ENCODE results near the gene HCLS1.

The HCLS1 gene

DNA sequence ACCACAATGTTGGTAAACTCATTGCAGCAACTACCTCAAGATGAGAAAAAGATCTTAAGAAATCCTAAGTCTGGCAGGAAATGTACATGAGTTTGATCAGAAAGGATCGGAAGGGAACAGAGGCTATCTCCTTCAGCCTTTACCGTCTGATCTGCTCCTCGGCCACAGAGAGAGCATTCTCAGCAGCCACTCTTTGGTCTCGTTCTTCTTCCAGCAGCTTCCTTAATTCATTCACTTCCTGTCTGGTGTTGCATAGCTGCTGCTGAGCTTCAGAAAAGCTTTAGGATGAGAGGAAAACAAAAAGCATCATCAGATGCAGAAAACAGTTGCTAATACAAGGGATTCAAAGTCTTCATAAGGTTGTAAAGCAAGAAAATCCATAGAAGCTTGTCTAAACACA lies 6.6 kb upstream of the HCLS1 start:
- no peak for TF ChIP-seq CTCF (IDR thresholded peaks at IDR 0.05; ENCODE audit: insufficient read depth, missing control alignments)
- no peak for FAIRE-seq
- DNase-seq (ENCODE audit: insufficient read length, low spot score) = no peak

DNA sequence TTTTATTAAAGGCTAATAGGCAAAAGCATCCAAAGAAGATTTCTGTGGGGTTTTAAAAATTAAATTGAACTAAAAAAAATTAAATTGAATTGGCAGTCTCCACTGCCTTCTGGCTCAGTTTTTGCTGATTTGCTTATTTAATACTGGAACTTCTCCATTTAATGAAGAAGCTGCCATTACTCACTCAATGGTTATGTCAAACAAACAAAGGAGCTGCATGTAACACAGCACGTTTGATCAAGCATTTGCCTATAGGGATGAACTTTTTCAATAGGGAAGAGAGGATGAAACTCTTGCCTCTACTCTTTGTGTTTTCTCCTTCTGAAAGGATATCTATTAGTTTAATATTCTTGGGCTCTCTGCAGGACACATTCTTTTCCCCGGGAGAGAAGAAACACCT lies 4.8 kb upstream of the HCLS1 start:
- FAIRE-seq (no peak), DNase-seq (ENCODE audit: insufficient read length, low spot score) (no peak)
- no peak for TF ChIP-seq CTCF (IDR thresholded peaks at IDR 0.05; ENCODE audit: insufficient read depth, missing control alignments)

GRCh38 chr3:121663171-121663847 lies 2.6 kb upstream of the HCLS1 start:
- DNase-seq (ENCODE audit: insufficient read length, low spot score) (no peak), FAIRE-seq (no peak)
- TF ChIP-seq CTCF (IDR thresholded peaks at IDR 0.05; ENCODE audit: insufficient read depth, missing control alignments) = no peak

DNA sequence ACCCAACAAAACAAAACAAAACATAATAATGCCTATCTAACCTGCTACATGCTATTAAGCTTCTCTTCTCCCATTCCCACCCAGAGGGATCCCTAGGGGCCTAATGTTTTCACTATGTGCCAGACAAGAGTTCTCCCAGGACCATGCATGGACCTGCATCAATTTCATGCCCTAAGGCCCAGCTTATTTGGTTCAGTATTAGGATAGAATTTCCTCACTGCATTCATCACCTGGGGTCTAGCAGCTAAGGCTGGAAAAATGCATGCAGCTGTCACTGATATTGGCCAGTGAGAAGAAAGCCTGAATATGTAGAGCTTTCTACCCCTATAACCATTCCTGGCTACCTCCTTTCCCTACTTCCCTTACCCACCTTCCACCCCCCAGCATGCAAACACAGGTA lies 2.0 kb upstream of the HCLS1 start:
- FAIRE-seq (no peak), DNase-seq (ENCODE audit: insufficient read length, low spot score) (no peak)
- TF ChIP-seq CTCF (IDR thresholded peaks at IDR 0.05; ENCODE audit: insufficient read depth, missing control alignments) = no peak

GRCh38 chr3:121661376-121661775 lies 673 bp upstream of the HCLS1 start:
- no peak for TF ChIP-seq CTCF (IDR thresholded peaks at IDR 0.05; ENCODE audit: insufficient read depth, missing control alignments)
- DNase-seq (ENCODE audit: insufficient read length, low spot score) = no peak
- no peak for FAIRE-seq

DNA sequence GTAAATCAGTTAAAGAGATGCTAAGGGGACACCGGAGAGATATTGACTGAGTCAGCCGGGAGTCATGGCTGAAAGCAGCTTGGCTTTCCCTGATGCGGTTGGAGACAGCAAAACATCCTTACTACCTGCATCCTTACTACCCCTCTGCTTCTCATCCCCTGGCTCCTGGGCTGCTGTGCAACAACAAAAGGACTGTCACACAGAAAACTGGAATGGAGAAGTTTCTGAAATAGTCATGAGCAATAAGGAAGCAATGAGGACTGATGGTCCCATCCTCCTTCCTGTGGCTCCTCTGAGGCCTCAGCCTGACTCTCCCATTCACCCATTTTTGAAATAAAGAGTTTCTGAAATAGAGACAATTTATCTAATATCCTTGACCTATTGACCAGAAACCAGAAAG lies 1.1 kb downstream of the HCLS1 start:
- DNase-seq (ENCODE audit: insufficient read length, low spot score) (no peak), FAIRE-seq (no peak)

More for the DNA sequence above, 1.1 kb downstream of the HCLS1 start:
- TF ChIP-seq CTCF (IDR thresholded peaks at IDR 0.05; ENCODE audit: insufficient read depth, missing control alignments) = no peak

Measured in D721Med (cell line).